ENCODE measurements around the gene PTPRF. TPM values are rescaled to one million over a fixed set of nuclear protein-coding genes. Genes with fewer than 3 reads are reported as not detected.

Gene PTPRF
- total RNA-seq, 1 experiment from 2014 or later: 110 TPM

DNA sequence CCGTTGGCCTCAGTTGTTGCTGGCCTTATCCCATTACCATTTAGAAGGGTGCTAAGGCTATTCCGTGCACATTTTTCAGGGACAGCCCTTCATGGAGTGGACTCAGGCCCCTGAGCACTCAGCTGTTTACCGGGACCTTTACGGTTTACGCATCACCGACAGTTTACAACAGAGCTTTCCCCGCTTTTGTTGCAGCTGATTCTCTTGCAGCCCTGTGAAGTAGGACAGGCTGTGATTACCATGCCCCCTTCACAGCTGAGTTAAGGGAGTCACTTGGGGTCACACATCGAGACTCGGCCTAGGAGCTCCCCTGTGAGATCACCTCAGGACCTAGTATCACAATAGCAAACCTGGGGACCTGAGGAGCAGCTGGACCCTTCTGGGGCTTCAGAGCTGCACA lies 41.9 kb downstream of the PTPRF start:
- Histone ChIP-seq H3K4me1 (ENCODE audit: insufficient read depth, low read length, poor library complexity, severe bottlenecking) (no peaks in the 10 kb centered on the region), H3K4me3 (ENCODE audit: low read depth, low read length, poor library complexity, severe bottlenecking) (no peak overlapping the region), H3K27ac (ENCODE audit: low read depth, low read length, poor library complexity, severe bottlenecking) (no peak overlapping the region), H3K9me3 (ENCODE audit: low read depth, low read length, poor library complexity, severe bottlenecking) (no peaks in the 10 kb centered on the region), H3K36me3 (ENCODE audit: insufficient read depth, low read length, poor library complexity, severe bottlenecking) (peaks cover 31% of the 10 kb centered on the region), H3K27me3 (replicated peaks; ENCODE audit: insufficient read depth, low read depth, low read length, poor library complexity) (no peaks in the 10 kb centered on the region)
- ChIA-PET POLR2A (ENCODE audit: low non-redundant PET) (no interaction called here), CTCF (interaction anchor here (0.6 kb wide), 1 partner anchor 49 kb away, joined by 3 read pairs; no protein-coding TSS in a partner anchor)
- no TSS peak for BruUV-seq (replicated peaks)
- intact Hi-C loops (cut with micrococcal nuclease; ENCODE audit: unreplicated experiment): no loop called here
- DNase-seq (ENCODE audit: low spot score): no peak
- no peak for TF ChIP-seq EZH2 (IDR thresholded peaks at IDR 0.05; ENCODE audit: borderline replicate concordance, low read depth, low read length, poor library complexity, severe bottlenecking)
- TF ChIP-seq, protein P1, sequence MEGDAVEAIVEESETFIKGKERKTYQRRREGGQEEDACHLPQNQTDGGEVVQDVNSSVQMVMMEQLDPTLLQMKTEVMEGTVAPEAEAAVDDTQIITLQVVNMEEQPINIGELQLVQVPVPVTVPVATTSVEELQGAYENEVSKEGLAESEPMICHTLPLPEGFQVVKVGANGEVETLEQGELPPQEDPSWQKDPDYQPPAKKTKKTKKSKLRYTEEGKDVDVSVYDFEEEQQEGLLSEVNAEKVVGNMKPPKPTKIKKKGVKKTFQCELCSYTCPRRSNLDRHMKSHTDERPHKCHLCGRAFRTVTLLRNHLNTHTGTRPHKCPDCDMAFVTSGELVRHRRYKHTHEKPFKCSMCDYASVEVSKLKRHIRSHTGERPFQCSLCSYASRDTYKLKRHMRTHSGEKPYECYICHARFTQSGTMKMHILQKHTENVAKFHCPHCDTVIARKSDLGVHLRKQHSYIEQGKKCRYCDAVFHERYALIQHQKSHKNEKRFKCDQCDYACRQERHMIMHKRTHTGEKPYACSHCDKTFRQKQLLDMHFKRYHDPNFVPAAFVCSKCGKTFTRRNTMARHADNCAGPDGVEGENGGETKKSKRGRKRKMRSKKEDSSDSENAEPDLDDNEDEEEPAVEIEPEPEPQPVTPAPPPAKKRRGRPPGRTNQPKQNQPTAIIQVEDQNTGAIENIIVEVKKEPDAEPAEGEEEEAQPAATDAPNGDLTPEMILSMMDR (conservative IDR thresholded peaks at IDR 0.05; ENCODE audit: low read depth, low read length): no peak

DNA sequence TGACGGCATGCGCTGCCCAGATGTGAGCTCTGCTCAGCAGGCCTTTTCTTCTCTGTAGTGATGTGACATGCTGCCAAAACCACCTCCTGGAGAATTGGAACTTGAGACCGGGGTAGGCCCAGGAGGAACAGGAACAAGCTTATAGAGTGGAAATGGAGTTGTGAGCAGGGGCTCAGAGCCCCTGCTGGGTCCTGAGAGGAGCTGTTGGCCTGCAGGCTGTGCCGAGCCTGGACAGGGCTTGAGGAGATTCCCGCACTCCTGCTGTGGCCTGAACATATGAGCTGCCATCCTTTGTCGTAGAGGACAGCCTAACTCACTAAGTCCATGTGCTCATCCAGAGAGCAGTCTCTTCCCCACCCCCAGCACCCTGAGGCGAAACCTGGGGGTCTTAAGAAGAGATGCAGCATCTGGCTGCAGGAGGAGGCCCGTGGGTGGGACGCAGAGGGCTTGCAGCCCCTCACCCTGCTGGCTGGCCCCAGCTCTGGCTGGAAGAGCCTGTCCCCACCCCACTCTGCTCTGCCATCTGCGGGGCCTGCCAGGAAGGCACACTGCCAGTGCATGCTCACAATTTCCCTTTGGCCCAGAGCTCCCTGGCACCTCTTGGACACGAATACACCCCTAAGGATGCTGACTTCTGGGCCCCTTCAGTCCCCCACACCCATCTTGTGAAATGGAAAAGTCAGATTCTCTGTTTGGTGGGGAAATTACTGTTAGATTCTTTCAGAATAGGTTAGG lies 42.5 kb downstream of the PTPRF start:
- ChIA-PET POLR2A (ENCODE audit: low non-redundant PET) (no interaction called here), CTCF (interaction anchor here (0.5 to 0.6 kb wide), 2 partner anchors 48 to 475 kb away, joined by 3 read pairs; no protein-coding TSS in a partner anchor)
- Histone ChIP-seq H3K27me3 (replicated peaks; ENCODE audit: insufficient read depth, low read depth, low read length, poor library complexity) (no peaks in the 10 kb centered on the region), H3K4me3 (ENCODE audit: low read depth, low read length, poor library complexity, severe bottlenecking) (no peak overlapping the region), H3K27ac (ENCODE audit: low read depth, low read length, poor library complexity, severe bottlenecking) (no peak overlapping the region), H3K9me3 (ENCODE audit: low read depth, low read length, poor library complexity, severe bottlenecking) (no peaks in the 10 kb centered on the region), H3K4me1 (ENCODE audit: insufficient read depth, low read length, poor library complexity, severe bottlenecking) (no peaks in the 10 kb centered on the region), H3K36me3 (ENCODE audit: insufficient read depth, low read length, poor library complexity, severe bottlenecking) (peaks cover 31% of the 10 kb centered on the region)
- no peak for DNase-seq (ENCODE audit: low spot score)
- intact Hi-C loops (cut with micrococcal nuclease; ENCODE audit: unreplicated experiment): no loop called here
- no peak for TF ChIP-seq EZH2 (IDR thresholded peaks at IDR 0.05; ENCODE audit: borderline replicate concordance, low read depth, low read length, poor library complexity, severe bottlenecking)
- TF ChIP-seq, protein P1 (conservative IDR thresholded peaks at IDR 0.05; ENCODE audit: low read depth, low read length): no peak
- no TSS peak for BruUV-seq (replicated peaks)

DNA sequence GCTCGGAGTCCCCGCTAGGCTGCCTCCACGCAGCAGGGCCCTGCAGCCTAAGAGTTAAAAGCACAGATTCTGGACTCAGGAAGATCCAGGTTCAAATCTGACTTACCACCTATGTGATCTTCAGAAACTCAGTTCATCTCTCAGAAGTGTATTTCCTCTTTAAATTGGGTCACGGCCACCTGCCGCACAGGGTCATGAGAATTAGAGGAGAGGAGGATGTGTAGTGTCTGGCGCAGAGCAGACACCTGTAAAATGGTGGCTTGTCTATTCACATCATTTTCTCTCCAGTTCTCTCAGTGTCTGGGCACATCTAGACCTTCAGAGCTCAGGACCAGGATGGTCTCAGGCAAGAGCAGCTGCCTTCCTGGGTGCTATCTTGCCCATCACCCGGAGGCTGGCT lies 45.8 kb downstream of the PTPRF start:
- no peaks in the 10 kb centered on the region for H3K27me3 ChIP-seq (replicated peaks; ENCODE audit: insufficient read depth, low read depth, low read length, poor library complexity)
- H3K27ac ChIP-seq (ENCODE audit: low read depth, low read length, poor library complexity, severe bottlenecking): no peak overlapping the region
- TF ChIP-seq, protein P1 (conservative IDR thresholded peaks at IDR 0.05; ENCODE audit: low read depth, low read length): no peak
- TF ChIP-seq EZH2 (IDR thresholded peaks at IDR 0.05; ENCODE audit: borderline replicate concordance, low read depth, low read length, poor library complexity, severe bottlenecking): no peak
- H3K4me3 ChIP-seq (ENCODE audit: low read depth, low read length, poor library complexity, severe bottlenecking): no peak overlapping the region
- intact Hi-C loops (cut with micrococcal nuclease; ENCODE audit: unreplicated experiment): no loop called here
- H3K4me1 ChIP-seq (ENCODE audit: insufficient read depth, low read length, poor library complexity, severe bottlenecking): no peaks in the 10 kb centered on the region
- CTCF ChIA-PET: no interaction called here
- peaks cover 28% of the 10 kb centered on the region for H3K36me3 ChIP-seq (ENCODE audit: insufficient read depth, low read length, poor library complexity, severe bottlenecking)
- H3K9me3 ChIP-seq (ENCODE audit: low read depth, low read length, poor library complexity, severe bottlenecking): no peaks in the 10 kb centered on the region
- POLR2A ChIA-PET (ENCODE audit: low non-redundant PET): no interaction called here
- no peak for DNase-seq (ENCODE audit: low spot score)
- no TSS peak for BruUV-seq (replicated peaks)
